Gastrocnemius medialis (tissue), 4 donors: ENCODE data around the gene RHEB. TPM values are rescaled to one million over a fixed set of nuclear protein-coding genes. Genes with fewer than 3 reads are reported as not detected.
A peak's percentile ranks its signal among the peaks of the same experiment; 100 is the strongest.

ENCODE experiments used
- ATAC-seq, 2 donors: fragments of 150-250 bp; one replicate each; pipeline ENCODE4 v1.9.1; 2016
- DNase-seq, 2 donors: peaks; one replicate each; pipeline ENCODE4 v3.0.0-alpha.2; 2019
- H3K27ac ChIP-seq, 4 donors: fragments of 200-600 bp; sonication (generic); 1 replicate in 1 of 4; 2 replicates in 3 of 4; pipeline ENCODE4 v1.5.1; 2016 to 2018; ENCODE audit warnings: mild to moderate bottlenecking in 2 of 4, moderate library complexity in 1 of 4
- H3K27me3 ChIP-seq, 3 donors: fragments of 200-600 bp; sonication (generic) in 2 of 3; 1 replicate in 1 of 3; 2 replicates in 2 of 3; pipeline versions ENCODE4 v1.5.1 to v1.6.0; 2016 to 2019; ENCODE audit warnings: mild to moderate bottlenecking in 1 of 3, moderate library complexity in 1 of 3
- H3K36me3 ChIP-seq, 2 donors: fragments of 200-600 bp; sonication (generic) in 1 of 2; one replicate each; pipeline ENCODE4 v1.5.1; 2017 to 2018
- H3K4me1 ChIP-seq, 2 donors: fragments of 200-600 bp; sonication (generic) in 1 of 2; one replicate each; pipeline ENCODE4 v1.5.1; 2016 to 2017; ENCODE audit warnings: mild to moderate bottlenecking in 2 of 2
- H3K4me3 ChIP-seq, 4 donors: fragments of 200-600 bp; sonication (generic) in 3 of 4; 1 replicate in 1 of 4; 2 replicates in 3 of 4; pipeline ENCODE4 v1.5.1; 2016 to 2019; ENCODE audit warnings: mild to moderate bottlenecking in 2 of 4
- H3K9me3 ChIP-seq, 3 donors: fragments of 200-600 bp; sonication (generic) in 2 of 3; 1 replicate in 1 of 3; 2 replicates in 2 of 3; pipeline ENCODE4 v1.5.1; 2016 to 2019
- CTCF ChIP-seq, 5 experiments: fragments of 450-650 bp in 3 of 5; fragments of 200-600 bp in 2 of 5; sonication (generic) in 2 of 5; IDR thresholded peaks in 4 of 5; conservative IDR thresholded peaks in 1 of 5; 1 replicate in 4 of 5; 2 replicates in 1 of 5; pipeline ENCODE4 v1.5.1; 2016 to 2019; ENCODE audit warnings: antibody characterized with exemption in 5 of 5, mild to moderate bottlenecking in 3 of 5, moderate library complexity in 3 of 5
- POLR2A ChIP-seq, 2 donors: fragments of 450-650 bp; IDR thresholded peaks; one replicate each; pipeline ENCODE4 v1.6.1; 2017; ENCODE audit warnings: antibody characterized with exemption in 2 of 2, mild to moderate bottlenecking in 2 of 2, moderate library complexity in 2 of 2
- in situ Hi-C, 4 donors: fragments of 200-750 bp; cut with MboI; loops; one replicate each; pipeline versions ENCODE4 v1.15.0 to v1.8.0; 2017; ENCODE audit warnings: low sequenced_read_pairs in 4 of 4
- intact Hi-C: fragments of 100-400 bp; cut with DNase I; formaldehyde crosslinking; loops from one replicate; pipeline ENCODE4 v1.15.1; 2023; ENCODE audit warnings: low total_unique reads
- total RNA-seq, 4 donors: library from RNA; depleted of rRNA; stranded (reverse); fragments of >200 nt; gene quantifications; one replicate each; pipeline versions ENCODE4 v1.1.0 to v1.2.3, GENCODE V29; 2016

Gene RHEB
- total RNA-seq, 4 donors from 2014 or later = 93.2 to 159 (median 124) TPM

GRCh38 chr7:151518105-151518946 is 1.4 kb downstream of the RHEB start:
- intact Hi-C loops = loop anchor here (2.0 to 5.0 kb wide), 4 partner anchors 14 to 219 kb away; no protein-coding TSS in a partner anchor

DNA sequence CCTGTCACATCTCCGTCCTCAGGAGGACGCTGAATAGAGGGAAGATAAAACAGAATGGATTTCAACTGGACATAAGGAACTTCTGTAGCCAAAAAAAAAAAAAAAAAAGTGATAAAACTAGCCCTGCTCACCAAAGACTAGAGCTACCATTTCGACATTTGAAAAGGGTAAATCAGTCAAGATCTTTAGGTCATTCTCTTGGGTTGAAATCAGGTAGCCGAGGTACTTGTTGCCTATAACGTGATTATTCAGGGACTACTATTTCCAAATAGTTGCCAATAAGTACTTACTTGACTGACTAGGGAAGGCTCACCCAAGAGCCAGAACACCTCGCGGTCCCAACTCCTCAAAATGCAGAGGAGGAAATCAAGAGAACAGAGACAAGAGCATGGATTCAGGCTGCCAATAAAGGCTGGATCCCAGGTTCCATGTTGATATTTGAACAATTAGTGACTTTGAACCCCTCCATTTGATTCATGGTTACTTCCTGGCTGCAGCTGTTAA is 2.0 kb downstream of the RHEB start:
- in situ Hi-C loops = loop anchor here in 1 of 4 donors (10.0 kb wide), 1 partner anchor 53 kb away; no protein-coding TSS in a partner anchor

More at GRCh38 chr7:151518105-151518946, 1.4 kb downstream of the RHEB start:
- H3K4me3 ChIP-seq = peak overlapping the region; percentile 67 to 81 (median 72)
- peak overlapping the region; percentile 85 to 98 (median 89) for H3K27ac ChIP-seq
- no peaks in the 10 kb centered on the region for H3K27me3 ChIP-seq
- H3K36me3 ChIP-seq = no peaks in the 10 kb centered on the region
- peak; percentile 65 to 69 for TF ChIP-seq POLR2A (IDR thresholded peaks at IDR 0.05)
- TF ChIP-seq CTCF (IDR thresholded peaks at IDR 0.05 in 4 of 5, conservative IDR thresholded peaks at IDR 0.05 in 1 of 5) = no peak
- in situ Hi-C loops = loop anchor here in 1 of 4 donors (10.0 kb wide), 1 partner anchor 54 kb away; no protein-coding TSS in a partner anchor
- peaks cover 32 to 54% of the 10 kb centered on the region in 2 donors for H3K4me1 ChIP-seq
- DNase-seq (peak; percentile 73 to 84), ATAC-seq (peak; percentile 39 to 40)
- no peaks in the 10 kb centered on the region for H3K9me3 ChIP-seq

DNA sequence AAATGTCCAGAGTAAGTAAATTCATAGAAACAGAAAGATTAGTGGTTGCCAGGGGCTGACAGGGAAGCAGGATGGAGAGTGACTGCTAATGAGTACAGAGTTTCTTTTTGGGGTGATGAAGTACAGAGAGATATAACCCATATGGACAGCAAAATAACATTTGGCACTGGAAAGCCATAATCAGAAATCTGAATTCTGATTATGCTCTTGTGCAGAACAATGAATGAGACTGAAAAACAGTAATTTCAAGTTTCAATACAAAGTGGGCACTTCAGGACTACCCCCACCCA is 4.5 kb downstream of the RHEB start:
- no peaks in the 10 kb centered on the region for H3K27me3 ChIP-seq
- TF ChIP-seq POLR2A (IDR thresholded peaks at IDR 0.05) (no peak), CTCF (IDR thresholded peaks at IDR 0.05 in 4 of 5, conservative IDR thresholded peaks at IDR 0.05 in 1 of 5) (no peak)
- in situ Hi-C loops = loop anchor here in 1 of 4 donors (10.0 kb wide), 1 partner anchor 50 kb away; no protein-coding TSS in a partner anchor
- intact Hi-C loops = loop anchor here (5.0 kb wide), 2 partner anchors 192 to 222 kb away; no protein-coding TSS in a partner anchor
- no peaks in the 10 kb centered on the region for H3K36me3 ChIP-seq
- DNase-seq (no peak), ATAC-seq (no peak)
- H3K9me3 ChIP-seq = no peaks in the 10 kb centered on the region
- peak overlapping the region; percentile 85 to 98 (median 89) for H3K27ac ChIP-seq
- peak overlapping the region in 1 of 4 donors; percentile 1 for H3K4me3 ChIP-seq
- peaks cover 63 to 75% of the 10 kb centered on the region in 2 donors for H3K4me1 ChIP-seq

More for the DNA sequence above, 2.0 kb downstream of the RHEB start:
- DNase-seq (no peak), ATAC-seq (no peak)
- H3K4me3 ChIP-seq = peak overlapping the region; percentile 67 to 81 (median 72)
- H3K27me3 ChIP-seq = no peaks in the 10 kb centered on the region
- peak overlapping the region; percentile 85 to 98 (median 89) for H3K27ac ChIP-seq
- intact Hi-C loops = loop anchor here (2.0 to 5.0 kb wide), 4 partner anchors 13 to 220 kb away; no protein-coding TSS in a partner anchor
- H3K4me1 ChIP-seq = peaks cover 39 to 61% of the 10 kb centered on the region in 2 donors
- no peaks in the 10 kb centered on the region for H3K9me3 ChIP-seq
- no peaks in the 10 kb centered on the region for H3K36me3 ChIP-seq
- TF ChIP-seq CTCF (IDR thresholded peaks at IDR 0.05 in 4 of 5, conservative IDR thresholded peaks at IDR 0.05 in 1 of 5) = no peak
- TF ChIP-seq POLR2A (IDR thresholded peaks at IDR 0.05) = no peak

GRCh38 chr7:151514461-151515275 is 5.0 kb downstream of the RHEB start:
- Histone ChIP-seq H3K4me1 (peaks cover 68 to 81% of the 10 kb centered on the region in 2 donors), H3K27me3 (no peaks in the 10 kb centered on the region), H3K27ac (peak overlapping the region; percentile 85 to 98 (median 89)), H3K9me3 (no peaks in the 10 kb centered on the region), H3K36me3 (no peaks in the 10 kb centered on the region), H3K4me3 (no peak overlapping the region)
- DNase-seq = no peak
- ATAC-seq = no peak
- TF ChIP-seq CTCF (IDR thresholded peaks at IDR 0.05 in 4 of 5, conservative IDR thresholded peaks at IDR 0.05 in 1 of 5) (no peak), POLR2A (IDR thresholded peaks at IDR 0.05) (no peak)
- in situ Hi-C loops = loop anchor here in 1 of 4 donors (10.0 kb wide), 1 partner anchor 50 kb away; no protein-coding TSS in a partner anchor
- intact Hi-C loops = loop anchor here (5.0 kb wide), 2 partner anchors 193 to 223 kb away; no protein-coding TSS in a partner anchor
